SK-N-SH (cell line): Measurements from ENCODE around the gene FAM20A. TPM values are rescaled to one million over a fixed set of nuclear protein-coding genes. Genes with fewer than 3 reads are reported as not detected.

Experiments used
- CTCF ChIA-PET: fragments of 300-600, 350-600 bp; formaldehyde crosslinking; extraction: SDS; loops from one replicate; lab custom pipeline; 2021; lab: Yijun Ruan, JAX
- POLR2A ChIA-PET: fragments of 350-600 bp; sonication (Branson Sonifier 250); formaldehyde crosslinking; extraction: SDS; loops from one replicate; lab custom pipeline; 2020; ENCODE audit warnings: antibody characterized with exemption, inconsistent platforms; lab: Yijun Ruan, JAX
- DNase-seq: peaks from one replicate; pipeline ENCODE4 v3.0.0; 2012
- H2AFZ ChIP-seq: fragments of 200-600 bp; sonication (generic); 2 replicates; pipeline ENCODE4 v1.8.1; 2016; ENCODE audit warnings: antibody characterized with exemption, mild to moderate bottlenecking, low read depth
- H3F3A ChIP-seq: fragments of 200-600 bp; sonication (generic); replicated peaks from 2 replicates; pipeline ENCODE3; 2016; ENCODE audit warnings: antibody characterized with exemption, mild to moderate bottlenecking; ENCODE audit not compliant: insufficient read depth
- H3K27ac ChIP-seq, 2 experiments: fragments of 200-500 bp in 1 of 2; fragments of 200-600 bp in 1 of 2; sonication (Bioruptor generic) in 1 of 2; sonication (generic), shearing (Covaris generic) in 1 of 2; 2 replicates each; pipeline versions ENCODE4 v1.5.1 to v1.6.1; 2014 to 2016; ENCODE audit warnings: low read depth in 2 of 2, inconsistent platforms in 1 of 2, low read length in 1 of 2, mild to moderate bottlenecking in 1 of 2, mixed read lengths in 1 of 2
- H3K27me3 ChIP-seq: fragments of 200-600 bp; sonication (generic), shearing (Covaris generic); 2 replicates; pipeline ENCODE4 v1.6.1; 2016; ENCODE audit warnings: mixed run types; ENCODE audit not compliant: insufficient read depth
- H3K36me3 ChIP-seq, 2 experiments: fragments of 200-500 bp in 1 of 2; fragments of 200-600 bp in 1 of 2; sonication (Bioruptor generic) in 1 of 2; sonication (generic) in 1 of 2; replicated peaks in 1 of 2; 2 replicates each; pipeline versions ENCODE3 to v1.5.1; 2014 to 2016; ENCODE audit warnings: low read length in 1 of 2, mild to moderate bottlenecking in 1 of 2; ENCODE audit not compliant: insufficient read depth in 2 of 2, control insufficient read depth in 1 of 2
- H3K4me1 ChIP-seq, 2 experiments: fragments of 200-500 bp in 1 of 2; fragments of 200-600 bp in 1 of 2; sonication (Bioruptor generic) in 1 of 2; sonication (generic), shearing (Covaris generic) in 1 of 2; 2 replicates each; pipeline versions ENCODE4 v1.5.1 to v1.6.1; 2014 to 2016; ENCODE audit warnings: low read depth in 1 of 2, low read length in 1 of 2, mixed run types in 1 of 2; ENCODE audit not compliant: insufficient read depth in 2 of 2, control insufficient read depth in 1 of 2
- H3K4me2 ChIP-seq: fragments of 200-600 bp; sonication (generic), shearing (Covaris generic); 2 replicates; pipeline ENCODE4 v1.6.1; 2017; ENCODE audit warnings: mixed run types
- H3K4me3 ChIP-seq, 2 experiments: fragments of 200-500 bp in 1 of 2; fragments of 200-600 bp in 1 of 2; sonication (Bioruptor generic) in 1 of 2; sonication (generic), shearing (Covaris generic) in 1 of 2; 2 replicates each; pipeline versions ENCODE4 v1.5.1 to v1.8.1; 2014 to 2016; ENCODE audit warnings: low read depth in 2 of 2, inconsistent platforms in 1 of 2, low read length in 1 of 2, mild to moderate bottlenecking in 1 of 2, mixed read lengths in 1 of 2, moderate library complexity in 1 of 2
- H3K79me2 ChIP-seq: fragments of 200-600 bp; sonication (generic); 2 replicates; pipeline ENCODE4 v1.8.1; 2017; ENCODE audit warnings: mild to moderate bottlenecking; ENCODE audit not compliant: insufficient read depth
- H3K9ac ChIP-seq: fragments of 200-600 bp; sonication (generic); 2 replicates; pipeline ENCODE4 v1.6.1; 2017; ENCODE audit warnings: mixed run types
- H3K9me2 ChIP-seq: fragments of 200-600 bp; sonication (generic); 2 replicates; pipeline ENCODE4 v1.6.1; 2017; ENCODE audit warnings: mixed run types
- H3K9me3 ChIP-seq: fragments of 200-600 bp; sonication (generic); 2 replicates; pipeline ENCODE4 v1.6.1; 2017; ENCODE audit warnings: mixed run types, mild to moderate bottlenecking, moderate library complexity
- H4K20me1 ChIP-seq: fragments of 200-600 bp; sonication (generic); 2 replicates; pipeline ENCODE4 v1.6.1; 2017; ENCODE audit warnings: mild to moderate bottlenecking, mixed run types; ENCODE audit not compliant: insufficient read depth
- ELF1 ChIP-seq: IDR thresholded peaks from 2 replicates; pipeline ENCODE4 v1.4.0; 2012
- EZH2phosphoT487 ChIP-seq: fragments of 200-600 bp; sonication (generic); IDR thresholded peaks from 2 replicates; pipeline ENCODE4 v1.6.1; 2017; ENCODE audit warnings: low read depth, mixed run types, mild to moderate bottlenecking, antibody characterized with exemption, moderate library complexity, borderline replicate concordance
- FOXJ3 ChIP-seq: sonication (generic); formaldehyde crosslinking; IDR thresholded peaks from 2 replicates; pipeline ENCODE4 v1.5.1; 2020; ENCODE audit warnings: mild to moderate bottlenecking, missing genetic modification reagents
- GABPA ChIP-seq: IDR thresholded peaks from 2 replicates; pipeline ENCODE4 v1.4.0; 2012; ENCODE audit warnings: low read depth, mild to moderate bottlenecking
- MEF2A ChIP-seq: IDR thresholded peaks from 2 replicates; pipeline ENCODE4 v1.4.0; 2012; ENCODE audit warnings: low read depth, borderline replicate concordance
- MXI1 ChIP-seq: IDR thresholded peaks from 2 replicates; pipeline ENCODE4 v1.6.1; 2012; ENCODE audit warnings: mild to moderate bottlenecking, low read depth, low read length, improper control_type of control experiment
- NFIC ChIP-seq: IDR thresholded peaks from 2 replicates; pipeline ENCODE4 v1.4.0; 2012; ENCODE audit warnings: borderline replicate concordance
- NRF1 ChIP-seq: IDR thresholded peaks from 2 replicates; pipeline ENCODE4 v1.6.1; 2012; ENCODE audit warnings: low read depth, mild to moderate bottlenecking, low read length
- PBX3 ChIP-seq: IDR thresholded peaks from 2 replicates; pipeline ENCODE4; 2012
- RAD21 ChIP-seq: IDR thresholded peaks from 2 replicates; pipeline ENCODE4 v1.6.1; 2012; ENCODE audit warnings: mild to moderate bottlenecking, low read length
- SIN3A ChIP-seq: IDR thresholded peaks from 2 replicates; pipeline ENCODE4 v1.6.1; 2012; ENCODE audit warnings: low read depth, mild to moderate bottlenecking, low read length, moderate library complexity, borderline replicate concordance
- SMC3 ChIP-seq: IDR thresholded peaks from 2 replicates; pipeline ENCODE4 v1.6.1; 2012; ENCODE audit warnings: low read depth, low read length, improper control_type of control experiment
- TAF1 ChIP-seq: IDR thresholded peaks from 2 replicates; pipeline ENCODE4 v1.6.1; 2012; ENCODE audit warnings: low read depth, mild to moderate bottlenecking, low read length, moderate library complexity, borderline replicate concordance
- TEAD4 ChIP-seq: IDR thresholded peaks from 2 replicates; pipeline ENCODE4 v1.4.0; 2012; ENCODE audit warnings: mild to moderate bottlenecking, borderline replicate concordance; ENCODE audit not compliant: insufficient read depth
- WGBS: methylation state at CpG from one replicate; pipeline ENCODE4 v1.1.6; 2017; ENCODE audit warnings: low lambda C conversion rate; 5-methylcytosine and 5-hydroxymethylcytosine counted together
- polyA plus RNA-seq, 3 experiments: library from polyadenylated mRNA; depleted of rRNA; stranded (reverse); fragments of >200 nt; gene quantifications; 2 replicates each; pipeline ENCODE4 v1.2.3, GENCODE V29; 2012
- TF ChIP-seq, protein P1 (sequence below): IDR thresholded peaks from 2 replicates; pipeline ENCODE4 v1.6.1; 2012; ENCODE audit warnings: mild to moderate bottlenecking, low read depth, low read length, moderate library complexity

FAM20A gene
- polyA plus RNA-seq, 1 of the 3 experiments (the other 2 are of a cell fraction): not detected

DNA sequence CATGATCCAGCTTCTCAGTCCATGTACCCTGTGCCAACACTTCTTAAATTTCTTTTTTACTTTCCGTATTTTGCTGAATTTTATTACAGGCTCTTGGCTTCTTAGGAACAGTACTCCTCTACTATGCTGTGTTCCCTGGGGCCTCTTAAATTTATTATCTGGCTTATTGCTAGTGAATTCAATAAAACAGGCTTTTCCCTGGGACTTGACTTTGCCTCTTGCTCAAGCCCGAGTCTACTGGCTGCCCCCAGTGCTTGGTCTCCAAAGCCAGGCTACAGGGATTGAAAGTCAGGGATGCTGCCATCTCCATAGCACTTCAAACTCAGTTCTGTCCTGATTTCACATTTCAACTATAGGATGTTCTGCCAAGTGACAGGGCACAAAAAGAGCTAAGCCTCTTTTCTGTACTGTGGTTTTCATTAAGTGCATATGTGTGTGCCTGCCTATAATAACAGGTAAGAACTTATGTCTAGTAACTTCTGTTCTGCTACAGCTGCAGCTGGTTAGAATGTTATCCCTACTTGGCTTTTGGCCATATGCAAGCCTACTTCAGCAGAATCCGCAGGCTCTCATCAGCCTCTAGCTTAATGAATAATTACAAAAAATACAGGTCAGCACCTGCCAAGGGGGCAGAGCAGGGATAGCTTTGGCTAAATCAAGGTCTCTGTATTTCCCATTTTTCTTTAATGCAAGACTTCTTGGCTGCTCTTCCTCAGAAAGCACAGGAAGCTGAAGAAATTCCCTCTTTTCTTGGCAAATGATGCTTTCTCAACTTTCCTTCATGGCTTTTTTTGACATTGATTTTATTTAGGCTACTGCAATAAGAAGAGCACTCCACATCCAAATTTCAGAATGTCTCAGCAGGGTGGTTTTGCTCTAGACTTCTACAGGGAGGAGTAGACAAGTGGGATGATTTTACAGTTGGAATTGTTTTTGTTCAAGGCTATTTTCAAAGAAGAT is 8.2 kb downstream of the FAM20A start:
- H3K36me3 ChIP-seq: no peaks in the 10 kb centered on the region
- H3K27ac ChIP-seq: no peak overlapping the region
- H3K9me3 ChIP-seq: no peaks in the 10 kb centered on the region
- POLR2A ChIA-PET: no interaction called here
- no peak overlapping the region for H3K4me2 ChIP-seq
- no peaks in the 10 kb centered on the region for H3K79me2 ChIP-seq
- no peaks in the 10 kb centered on the region for H3F3A ChIP-seq
- H3K4me3 ChIP-seq: no peak overlapping the region
- no peaks in the 10 kb centered on the region for H3K9me2 ChIP-seq
- H3K9ac ChIP-seq: no peak overlapping the region
- DNase-seq: no peak
- CTCF ChIA-PET: interaction anchor here (1.2 to 1.7 kb wide), 3 partner anchors 13 to 21 kb away, joined by 3 to 6 read pairs (median 5); no protein-coding TSS in a partner anchor
- H3K4me1 ChIP-seq: peaks cover 0 to 5% of the 10 kb centered on the region in 2 experiments; a peak in 1 of 4 replicates
- 23% methylated on average over 3 of the region's 3 CpGs for WGBS
- H3K27me3 ChIP-seq: peaks cover 5% of the 10 kb centered on the region; the same call in 1 of the 2 replicates
- TF ChIP-seq FOXJ3 (no peak), GABPA (no peak), MXI1 (no peak), NRF1 (no peak), SIN3A (no peak), EZH2phosphoT487 (no peak), ELF1 (no peak), TEAD4 (no peak), RAD21 (no peak), SMC3 (no peak), MEF2A (no peak), NFIC (no peak), TAF1 (no peak), PBX3 (no peak)
- TF ChIP-seq, protein P1, sequence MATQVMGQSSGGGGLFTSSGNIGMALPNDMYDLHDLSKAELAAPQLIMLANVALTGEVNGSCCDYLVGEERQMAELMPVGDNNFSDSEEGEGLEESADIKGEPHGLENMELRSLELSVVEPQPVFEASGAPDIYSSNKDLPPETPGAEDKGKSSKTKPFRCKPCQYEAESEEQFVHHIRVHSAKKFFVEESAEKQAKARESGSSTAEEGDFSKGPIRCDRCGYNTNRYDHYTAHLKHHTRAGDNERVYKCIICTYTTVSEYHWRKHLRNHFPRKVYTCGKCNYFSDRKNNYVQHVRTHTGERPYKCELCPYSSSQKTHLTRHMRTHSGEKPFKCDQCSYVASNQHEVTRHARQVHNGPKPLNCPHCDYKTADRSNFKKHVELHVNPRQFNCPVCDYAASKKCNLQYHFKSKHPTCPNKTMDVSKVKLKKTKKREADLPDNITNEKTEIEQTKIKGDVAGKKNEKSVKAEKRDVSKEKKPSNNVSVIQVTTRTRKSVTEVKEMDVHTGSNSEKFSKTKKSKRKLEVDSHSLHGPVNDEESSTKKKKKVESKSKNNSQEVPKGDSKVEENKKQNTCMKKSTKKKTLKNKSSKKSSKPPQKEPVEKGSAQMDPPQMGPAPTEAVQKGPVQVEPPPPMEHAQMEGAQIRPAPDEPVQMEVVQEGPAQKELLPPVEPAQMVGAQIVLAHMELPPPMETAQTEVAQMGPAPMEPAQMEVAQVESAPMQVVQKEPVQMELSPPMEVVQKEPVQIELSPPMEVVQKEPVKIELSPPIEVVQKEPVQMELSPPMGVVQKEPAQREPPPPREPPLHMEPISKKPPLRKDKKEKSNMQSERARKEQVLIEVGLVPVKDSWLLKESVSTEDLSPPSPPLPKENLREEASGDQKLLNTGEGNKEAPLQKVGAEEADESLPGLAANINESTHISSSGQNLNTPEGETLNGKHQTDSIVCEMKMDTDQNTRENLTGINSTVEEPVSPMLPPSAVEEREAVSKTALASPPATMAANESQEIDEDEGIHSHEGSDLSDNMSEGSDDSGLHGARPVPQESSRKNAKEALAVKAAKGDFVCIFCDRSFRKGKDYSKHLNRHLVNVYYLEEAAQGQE: no peak
- no peak overlapping the region for H2AFZ ChIP-seq
- H4K20me1 ChIP-seq: no peaks in the 10 kb centered on the region
